Endometrium (tissue), 2 donors: ENCODE measurements around the gene FAM110A.
"Not testable (repeated sequence)": the region's sequence is repeated elsewhere in the genome, so short reads cannot be mapped to it uniquely, and the experiment has no call there.

ENCODE experiments used
- FAIRE-seq: peaks from 2 replicates; lab custom pipeline; 2012; peaks lifted over from hg19 to GRCh38; lab: Jason Lieb, UNC
- donor health status: control.
- donor health status: control.

FAM110A gene

DNA sequence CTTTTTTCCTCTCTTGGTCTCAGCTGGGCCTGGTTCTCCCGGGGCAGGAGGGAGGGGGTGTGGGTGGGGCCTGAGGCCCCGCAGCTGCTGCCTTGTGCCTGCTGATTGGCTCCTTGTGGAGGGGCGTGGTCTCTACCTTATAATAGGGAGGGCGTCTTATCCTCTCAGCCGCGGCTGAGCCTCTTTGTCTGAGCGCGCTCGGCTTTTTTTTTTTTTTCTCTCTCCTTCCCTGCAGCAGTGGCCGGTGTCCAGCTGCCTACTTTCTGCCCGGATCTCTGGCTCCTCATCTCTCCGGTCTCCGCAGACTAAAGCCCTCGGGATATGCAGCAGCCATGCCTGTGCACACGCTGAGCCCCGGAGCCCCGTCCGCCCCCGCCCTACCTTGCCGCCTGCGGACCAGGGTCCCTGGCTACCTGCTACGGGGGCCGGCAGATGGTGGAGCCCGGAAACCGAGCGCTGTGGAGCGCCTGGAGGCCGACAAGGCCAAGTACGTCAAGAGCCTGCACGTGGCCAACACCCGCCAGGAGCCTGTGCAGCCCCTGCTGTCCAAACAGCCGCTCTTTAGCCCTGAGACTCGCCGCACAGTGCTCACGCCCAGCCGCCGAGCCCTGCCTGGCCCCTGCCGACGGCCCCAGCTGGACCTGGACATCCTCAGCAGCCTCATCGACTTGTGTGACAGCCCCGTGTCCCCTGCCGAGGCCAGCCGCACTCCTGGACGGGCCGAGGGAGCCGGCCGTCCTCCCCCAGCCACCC, 11.1 kb downstream of the FAM110A start:
- FAIRE-seq: no peak

DNA sequence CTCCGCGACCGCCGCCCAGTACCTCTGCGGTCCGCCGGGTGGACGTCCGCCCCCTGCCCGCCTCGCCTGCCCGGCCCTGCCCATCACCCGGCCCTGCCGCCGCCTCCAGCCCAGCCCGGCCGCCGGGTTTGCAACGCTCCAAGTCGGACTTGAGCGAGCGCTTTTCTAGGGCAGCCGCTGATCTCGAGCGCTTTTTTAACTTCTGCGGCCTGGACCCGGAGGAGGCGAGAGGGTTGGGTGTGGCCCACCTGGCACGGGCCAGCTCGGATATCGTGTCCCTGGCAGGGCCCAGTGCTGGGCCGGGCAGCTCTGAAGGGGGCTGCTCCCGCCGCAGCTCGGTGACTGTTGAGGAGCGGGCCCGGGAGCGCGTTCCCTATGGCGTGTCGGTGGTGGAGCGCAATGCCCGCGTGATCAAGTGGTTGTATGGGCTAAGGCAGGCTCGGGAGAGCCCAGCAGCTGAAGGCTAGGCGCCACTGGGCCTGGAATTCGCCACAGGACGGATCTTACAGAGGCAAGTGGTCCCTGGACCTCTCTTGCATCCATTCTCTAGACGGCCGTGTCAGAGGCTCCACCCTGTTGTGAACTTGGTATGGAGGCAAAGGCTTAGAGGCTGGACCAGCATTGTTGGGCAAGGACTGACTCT, 11.8 kb downstream of the FAM110A start:
- no peak for FAIRE-seq

DNA sequence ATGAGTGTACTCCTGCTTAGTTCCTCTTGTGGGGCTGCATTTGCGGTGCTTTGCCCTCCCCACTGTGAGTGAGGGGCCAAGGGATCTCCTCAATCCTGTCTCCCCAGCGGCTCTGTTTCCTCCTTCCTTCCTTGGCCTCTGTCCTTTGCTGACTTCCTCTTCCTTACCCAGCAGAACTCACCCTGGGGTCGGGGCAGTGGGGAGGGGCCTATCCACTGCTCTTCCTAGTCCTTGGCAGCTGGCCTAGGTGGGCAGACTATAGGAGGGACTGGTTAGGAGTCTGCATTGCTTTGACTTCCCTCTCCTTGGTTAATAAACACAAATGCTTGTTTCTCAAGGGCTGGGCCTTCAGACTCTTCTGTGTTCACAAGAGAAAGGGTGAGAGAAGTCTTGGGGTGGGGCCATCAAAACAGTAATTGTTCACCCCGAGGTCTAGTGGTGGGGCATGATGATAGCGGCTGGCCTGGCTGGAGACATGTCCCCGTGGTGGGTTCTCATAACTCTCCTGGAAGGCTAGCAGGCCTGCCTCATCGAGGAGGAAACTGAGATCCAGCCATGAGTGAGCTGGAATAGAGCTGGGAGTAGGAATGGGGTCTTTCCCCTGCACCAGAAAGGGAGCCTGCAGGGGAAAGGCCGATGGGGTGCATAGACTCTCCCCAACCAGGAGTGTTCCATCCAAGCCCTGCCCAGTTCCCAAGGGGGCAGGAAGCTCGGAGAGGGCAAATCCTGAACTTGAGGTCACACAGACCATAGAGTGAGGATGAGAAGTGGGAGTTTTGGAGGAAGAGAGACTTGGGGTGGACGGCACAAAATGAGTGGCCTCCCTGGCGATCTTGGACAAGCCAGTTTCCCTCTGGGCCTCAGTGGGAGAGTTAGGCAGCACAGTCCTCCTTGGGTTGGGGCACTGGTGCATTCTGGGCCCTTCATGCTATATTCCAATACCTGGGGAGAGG, 12.7 kb downstream of the FAM110A start:
- FAIRE-seq: no peak

DNA sequence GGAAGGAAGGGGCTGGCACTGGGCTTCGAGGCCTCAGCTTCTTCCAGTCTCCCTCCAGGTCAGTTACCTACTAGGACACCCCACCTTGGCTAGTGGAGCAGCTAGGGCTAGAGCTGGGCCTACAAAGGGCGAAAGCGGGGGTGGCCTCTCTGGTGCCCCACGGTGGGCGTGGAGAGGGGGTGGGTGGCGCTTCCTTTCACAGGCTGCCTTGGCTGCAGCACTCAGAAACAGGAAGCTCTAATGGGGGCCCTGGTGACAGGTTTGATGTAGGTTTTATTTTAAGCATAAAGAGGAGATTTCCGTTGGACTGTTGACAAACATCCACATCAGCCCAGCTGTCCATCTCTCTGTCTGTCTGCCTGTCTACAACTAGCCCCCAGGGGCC, 13.4 kb downstream of the FAM110A start:
- FAIRE-seq: no peak

DNA sequence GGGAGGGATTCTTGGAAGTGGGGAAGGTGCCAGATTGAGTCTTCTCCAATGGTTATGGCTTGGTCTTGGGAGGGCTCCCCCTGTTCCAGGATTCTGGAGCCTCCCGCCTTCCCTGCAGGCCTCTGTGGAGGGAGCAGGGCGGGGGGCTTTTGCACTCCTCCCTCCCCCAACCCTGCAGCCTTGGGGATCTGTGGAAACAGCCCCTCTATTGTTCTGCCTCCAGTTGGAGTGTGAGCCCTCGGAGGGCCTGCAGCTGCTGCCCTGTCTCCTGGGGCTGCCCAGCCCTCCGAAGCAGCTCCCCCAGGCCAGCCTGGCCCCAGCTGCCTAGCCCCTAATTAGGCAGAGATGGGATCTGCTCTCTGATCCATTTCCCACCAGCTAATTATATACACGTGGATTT, 14.7 kb downstream of the FAM110A start:
- FAIRE-seq: no peak

DNA sequence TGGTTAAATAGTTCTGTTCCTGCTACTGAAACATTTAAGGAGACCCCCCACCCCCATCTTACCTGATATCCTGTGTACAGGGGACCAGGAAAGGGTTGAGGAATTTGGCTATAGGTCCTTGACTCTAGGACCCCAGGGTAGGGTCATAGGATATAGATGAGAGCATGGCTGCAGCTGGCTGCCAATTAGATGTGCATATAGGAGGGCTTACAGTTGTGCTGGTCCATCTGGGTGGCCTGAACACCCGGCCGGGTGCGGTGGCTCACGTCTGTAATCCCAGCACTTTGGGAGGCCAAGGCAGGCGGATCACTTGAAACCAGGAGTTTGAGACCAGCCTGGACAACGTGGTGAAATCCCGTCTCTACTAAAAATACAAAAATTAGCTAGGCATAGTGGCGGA, 15.2 kb downstream of the FAM110A start:
- FAIRE-seq: not testable (repeated sequence)

DNA sequence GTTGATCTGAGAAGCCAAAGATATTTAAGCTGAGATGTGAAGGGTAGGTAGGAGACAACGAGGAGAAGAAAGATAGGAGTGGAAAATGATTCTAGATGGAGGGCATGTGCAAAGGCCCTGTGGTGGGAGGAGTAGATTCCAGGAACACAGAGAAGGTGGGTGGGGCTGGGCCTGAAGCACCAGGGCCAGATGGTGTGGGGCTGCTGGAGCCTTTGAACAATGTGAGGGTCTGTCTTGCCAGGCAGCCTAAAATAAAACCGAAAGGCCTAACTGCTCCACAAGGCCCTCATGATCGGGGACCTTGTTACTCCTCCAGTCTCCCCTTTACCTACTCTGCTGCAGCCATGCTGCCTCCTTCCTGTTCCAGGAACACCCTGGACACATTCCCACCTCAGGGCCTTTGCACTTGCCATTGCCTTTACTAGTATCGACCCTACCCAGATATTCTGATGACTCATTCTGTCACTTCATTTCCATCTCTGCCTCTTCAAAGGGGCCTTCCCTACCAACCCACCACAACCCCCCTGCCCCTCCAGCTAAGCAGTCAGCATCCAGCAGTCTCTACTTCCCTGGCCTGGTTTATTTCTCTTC, 20.0 kb downstream of the FAM110A start:
- FAIRE-seq: no peak

DNA sequence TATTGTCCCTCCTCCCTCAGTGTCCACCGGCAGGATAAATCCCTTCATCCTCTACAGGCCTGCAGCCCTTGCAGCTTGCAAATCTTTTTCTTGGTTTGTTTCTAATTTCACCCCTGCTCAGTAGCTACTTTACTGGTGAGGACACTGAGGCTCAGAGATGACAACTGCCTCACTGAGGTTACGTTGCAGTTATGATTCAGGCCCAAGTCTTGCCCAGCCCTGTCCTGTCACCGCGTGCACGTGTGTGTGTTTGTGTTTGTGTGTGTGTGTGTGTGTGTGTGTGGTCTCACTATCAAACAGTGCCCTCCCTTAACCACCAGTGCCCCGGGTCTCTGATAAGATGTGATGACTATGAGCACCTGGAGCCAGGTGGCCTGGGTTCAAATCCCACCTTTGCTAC, 21.1 kb downstream of the FAM110A start:
- no peak for FAIRE-seq

DNA sequence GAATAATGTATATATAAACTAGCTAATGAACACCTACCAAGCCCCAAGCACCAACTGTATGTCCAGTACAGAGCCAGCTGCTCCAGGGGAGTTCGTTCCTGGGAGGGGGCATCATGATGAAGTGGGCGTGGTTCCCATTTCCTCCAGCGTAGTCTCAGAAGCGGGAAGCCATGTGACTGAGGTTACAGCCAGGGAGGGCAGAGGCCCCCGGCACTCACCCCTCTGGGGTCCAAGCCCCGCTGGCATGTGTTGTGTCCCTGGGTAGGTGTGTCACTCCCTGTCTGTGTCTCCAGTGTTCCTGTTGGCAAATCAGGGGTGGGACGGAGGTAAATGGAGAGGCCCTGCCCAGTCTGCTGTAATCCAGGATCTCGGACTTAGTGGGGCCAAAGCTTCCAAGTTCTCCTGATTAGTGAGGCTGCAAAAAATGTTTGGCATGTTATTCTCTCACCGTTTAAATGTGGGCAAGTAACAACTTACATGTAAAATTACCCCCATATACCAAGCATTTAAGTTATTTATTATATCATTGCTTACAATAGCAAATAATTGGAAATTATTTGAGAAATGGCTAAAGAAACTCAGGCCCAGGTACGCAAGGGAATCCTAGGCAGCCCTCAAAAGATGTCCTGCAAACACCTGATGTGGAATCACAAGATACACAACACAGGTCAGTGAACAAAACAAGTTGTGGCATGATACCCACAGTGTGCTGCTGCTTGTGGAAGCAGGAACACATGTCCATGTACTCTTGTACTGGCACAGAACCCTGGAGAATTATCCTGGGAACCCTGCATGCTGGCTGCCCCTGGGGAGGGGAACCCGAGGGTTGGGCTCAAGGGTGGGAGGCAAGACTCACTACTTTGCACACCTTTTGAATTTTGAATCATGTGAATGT, 22.2 kb downstream of the FAM110A start:
- FAIRE-seq: no peak

DNA sequence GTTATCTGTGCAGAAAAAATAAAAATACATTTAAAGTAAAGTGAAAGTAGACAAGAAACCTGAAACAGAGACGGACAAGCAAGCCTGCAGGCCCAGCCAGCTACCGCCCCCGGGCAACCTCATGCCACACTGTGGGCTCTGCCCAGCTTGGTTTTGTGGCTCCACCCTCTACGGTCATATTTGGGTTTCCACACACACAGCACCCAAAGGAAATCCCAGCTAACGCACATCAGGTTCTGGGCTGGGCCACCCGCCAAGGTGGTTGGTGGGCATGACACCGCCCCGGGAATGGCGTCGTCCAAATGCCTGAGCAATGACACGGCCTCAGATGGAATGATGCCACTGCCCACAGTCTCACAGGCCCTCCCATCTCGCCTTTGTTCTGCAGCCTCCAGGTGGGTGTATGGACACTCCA, 22.9 kb downstream of the FAM110A start:
- FAIRE-seq: no peak

DNA sequence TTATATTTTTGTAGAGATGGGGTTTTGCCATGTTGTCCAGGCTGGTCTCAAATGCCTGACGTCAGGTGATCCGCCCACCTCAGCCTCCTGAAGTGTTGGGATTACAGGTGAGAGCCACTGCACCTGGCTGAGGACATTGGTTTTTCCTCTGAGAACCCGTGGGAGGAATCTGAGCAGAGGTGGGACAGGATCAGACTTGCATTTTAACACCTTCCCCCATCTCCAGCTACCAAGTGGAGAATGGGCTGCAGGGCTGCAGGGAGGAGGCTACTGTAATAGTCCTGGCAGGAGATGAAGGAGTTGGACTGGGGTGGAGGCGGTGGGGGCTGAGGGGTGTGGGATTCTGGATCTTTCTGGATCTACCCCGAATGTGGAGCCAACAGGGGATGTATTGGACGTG, 24.5 kb downstream of the FAM110A start:
- no peak for FAIRE-seq

DNA sequence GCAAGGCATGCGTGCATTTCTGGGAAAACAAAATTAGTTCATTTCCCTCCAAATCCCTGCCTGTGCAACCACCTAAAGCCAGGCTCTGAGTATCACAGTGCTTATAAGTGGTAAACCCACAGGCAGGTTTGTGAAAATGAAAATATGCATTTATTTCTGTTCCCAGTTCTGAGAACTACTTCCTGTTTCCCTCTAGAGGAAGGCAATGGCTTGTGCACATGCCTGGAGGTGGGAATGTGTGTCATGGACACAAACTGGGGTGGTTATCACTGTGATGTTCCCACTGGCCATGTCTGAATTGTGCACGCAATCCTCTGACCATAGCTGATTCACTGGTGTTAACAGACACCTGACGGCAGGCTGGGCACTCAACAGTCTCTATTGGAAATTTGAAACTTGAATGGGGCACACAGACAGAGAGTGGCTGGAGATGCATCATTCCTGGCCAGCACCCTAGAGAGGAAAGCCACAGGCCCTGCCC, 26.3 kb downstream of the FAM110A start:
- no peak for FAIRE-seq

DNA sequence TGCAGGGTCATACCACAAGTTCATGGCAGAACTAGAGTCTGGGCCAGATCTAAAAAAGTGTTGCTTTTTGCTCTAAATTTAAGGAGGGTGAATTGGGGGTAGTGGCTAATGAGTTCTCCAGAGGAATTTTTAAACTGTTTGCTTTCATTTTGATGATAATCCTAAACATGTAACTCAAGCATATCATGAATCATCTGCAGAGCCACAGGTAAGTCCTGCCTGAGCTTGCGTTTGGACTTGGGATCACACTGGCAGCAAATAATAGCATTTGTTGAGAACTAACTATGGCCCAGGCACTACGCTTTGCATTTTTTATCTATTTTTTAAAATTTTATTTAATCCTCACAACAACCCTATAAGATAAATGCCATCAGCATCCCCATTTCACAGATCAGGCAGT, 27.4 kb downstream of the FAM110A start:
- no peak for FAIRE-seq

DNA sequence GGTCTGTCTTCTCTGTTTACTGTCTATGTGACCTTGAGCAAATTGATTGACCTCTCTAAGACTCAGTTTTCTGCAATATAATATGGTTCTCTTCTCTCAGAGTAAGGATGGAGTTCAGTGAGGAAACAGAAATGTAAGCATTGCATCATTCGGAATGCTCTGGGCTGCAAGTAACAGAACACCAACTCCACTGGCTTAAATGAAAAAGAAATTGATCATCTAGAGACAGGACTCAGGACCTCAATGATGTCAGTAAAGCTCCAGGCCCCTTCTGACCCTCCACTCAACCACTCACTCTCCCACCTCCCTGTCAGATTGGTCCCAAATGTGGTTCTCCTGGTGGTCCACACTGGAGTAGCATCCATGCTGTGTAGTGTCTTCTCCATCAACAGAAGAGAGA, 31.9 kb downstream of the FAM110A start:
- FAIRE-seq: no peak

DNA sequence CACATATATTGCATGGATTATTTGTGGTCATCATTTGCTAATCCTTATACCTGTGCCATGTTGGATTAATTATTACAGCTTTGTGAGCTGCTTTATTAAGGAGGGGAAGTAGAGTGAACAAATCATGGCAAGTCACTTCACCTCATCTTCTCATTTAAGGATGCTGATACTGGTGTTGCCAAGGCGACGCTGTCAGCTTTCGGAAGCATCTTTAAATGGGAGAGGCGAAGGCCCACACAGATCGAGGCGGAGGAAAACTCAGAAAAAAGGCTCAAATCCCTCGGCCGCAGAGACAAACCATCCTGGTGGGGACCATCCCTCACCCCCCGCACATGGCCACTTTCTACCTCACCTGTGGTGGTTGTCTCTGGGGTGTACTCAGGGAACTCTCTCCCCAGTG, 34.8 kb downstream of the FAM110A start:
- no peak for FAIRE-seq

DNA sequence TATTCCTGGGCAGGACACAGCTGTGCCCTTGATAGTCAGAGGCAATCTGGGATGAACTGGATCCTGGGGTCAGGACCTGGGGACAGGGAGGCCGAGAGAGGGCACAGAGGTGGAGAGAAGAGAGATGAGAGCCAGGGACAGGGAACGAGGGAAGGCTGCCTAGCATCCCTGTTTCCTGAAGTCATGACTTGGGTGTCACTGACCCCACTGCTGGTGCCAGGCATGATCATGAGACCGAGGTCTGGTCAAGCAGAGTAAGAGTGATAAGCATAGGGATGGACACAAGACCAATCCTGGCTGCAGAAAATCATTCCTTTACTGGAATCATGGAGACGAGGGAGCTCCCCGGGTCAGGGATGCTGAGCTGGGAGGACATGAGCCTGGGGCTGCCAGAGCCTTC, 36.1 kb downstream of the FAM110A start:
- no peak for FAIRE-seq

DNA sequence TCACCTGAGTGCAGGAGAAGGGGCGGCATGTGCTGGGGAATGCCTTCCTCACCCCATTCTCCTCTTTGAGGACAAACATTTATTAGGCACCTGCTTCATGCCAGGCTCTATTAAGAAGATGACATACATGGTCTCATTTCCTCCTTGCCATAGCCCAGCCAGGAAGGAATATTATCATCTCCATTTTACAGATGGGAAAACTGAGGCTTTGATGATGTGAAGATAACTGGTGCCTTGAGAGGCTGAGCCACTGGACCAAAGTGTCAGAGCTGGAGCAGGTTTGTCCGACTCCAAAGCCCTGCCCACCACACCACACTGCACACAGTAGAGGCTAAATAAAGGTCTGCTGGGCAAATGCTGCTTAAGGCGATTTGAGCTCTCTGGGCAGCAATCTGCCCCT, 37.2 kb downstream of the FAM110A start:
- no peak for FAIRE-seq

DNA sequence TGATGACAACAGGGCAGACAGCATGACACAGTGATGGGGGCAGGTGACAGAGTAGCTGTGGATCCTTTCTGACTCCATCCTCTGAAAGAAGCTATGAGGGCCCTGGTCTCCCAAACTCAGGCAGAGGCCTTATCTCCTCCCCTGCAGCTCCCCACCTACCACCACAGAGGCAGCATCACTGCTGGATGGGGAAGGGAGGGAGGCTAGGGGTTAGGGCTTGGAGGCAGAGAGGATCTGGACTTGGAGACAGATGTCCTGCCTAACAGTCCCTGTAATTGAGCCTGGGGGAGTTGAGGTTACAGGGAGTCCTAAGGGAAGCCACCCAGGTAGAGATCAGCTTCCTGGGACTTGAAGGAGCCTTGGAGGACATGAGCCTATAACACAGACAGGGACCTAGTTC, 37.9 kb downstream of the FAM110A start:
- no peak for FAIRE-seq

DNA sequence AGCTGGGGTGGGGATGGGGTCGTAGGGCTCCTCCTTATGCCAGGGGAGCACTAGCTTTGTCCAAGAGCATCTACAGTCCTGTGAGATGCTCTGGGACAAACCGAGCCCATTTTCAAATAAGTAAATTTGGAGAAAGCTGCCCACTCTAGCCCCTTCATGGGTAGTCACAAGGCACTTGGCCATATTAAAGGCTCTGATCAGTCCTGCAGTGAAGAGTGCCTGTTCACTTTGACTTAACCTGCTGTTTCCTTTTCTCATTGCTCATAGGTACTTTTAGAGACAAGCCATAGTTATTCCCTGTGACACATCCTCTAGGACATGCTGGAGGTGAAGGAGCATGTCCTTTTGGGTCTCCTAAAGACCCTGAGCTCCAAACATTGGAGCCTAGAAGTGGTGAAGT, 38.4 kb downstream of the FAM110A start:
- FAIRE-seq: no peak

DNA sequence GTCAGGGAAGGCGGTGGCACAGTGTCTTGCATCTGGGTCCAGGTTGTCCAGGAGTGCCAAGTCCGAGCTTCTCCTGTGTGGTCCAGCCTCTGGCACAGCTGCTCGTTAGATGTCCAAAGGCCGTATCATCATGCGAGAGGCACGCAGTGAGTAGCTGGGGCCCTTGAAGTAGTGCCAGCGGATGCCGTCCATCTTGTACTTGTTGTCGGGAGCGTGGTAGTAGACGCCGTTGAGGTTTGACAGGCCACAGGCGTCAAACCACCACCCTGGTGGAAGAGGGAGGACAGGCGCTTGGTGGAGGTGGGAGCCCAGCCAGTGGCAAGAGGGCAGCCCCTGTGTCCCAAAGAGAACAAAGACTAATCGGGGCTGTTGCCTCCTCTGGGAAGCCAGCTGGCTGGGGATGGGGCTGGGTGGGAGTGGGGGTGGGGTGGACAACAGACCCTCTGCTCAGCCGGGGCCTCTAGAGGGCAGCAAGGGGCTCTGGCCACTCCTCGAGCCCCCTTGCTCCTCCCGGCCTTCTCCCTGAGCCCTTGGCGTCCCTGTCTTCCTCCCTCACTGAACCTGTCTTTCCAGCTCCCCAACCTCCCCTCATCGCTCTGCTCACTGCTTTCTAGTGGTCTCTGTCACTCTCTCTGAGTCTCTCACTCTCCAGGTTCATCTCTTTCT, 39.5 kb downstream of the FAM110A start:
- FAIRE-seq: no peak
